MM.1S (cell line): ENCODE data around the gene C1orf74.

ENCODE experiments used
- CTCF ChIP-seq: fragments of 300-600 bp; sonication (generic); IDR thresholded peaks from 2 replicates; pipeline ENCODE4 v1.5.1; 2016; ENCODE audit warnings: antibody characterized with exemption, low read length, mixed read lengths
- EZH2phosphoT487 ChIP-seq: fragments of 300-600 bp; sonication (generic); IDR thresholded peaks from 2 replicates; pipeline ENCODE4 v1.6.1; 2018; ENCODE audit warnings: antibody characterized with exemption, low read length

DNA sequence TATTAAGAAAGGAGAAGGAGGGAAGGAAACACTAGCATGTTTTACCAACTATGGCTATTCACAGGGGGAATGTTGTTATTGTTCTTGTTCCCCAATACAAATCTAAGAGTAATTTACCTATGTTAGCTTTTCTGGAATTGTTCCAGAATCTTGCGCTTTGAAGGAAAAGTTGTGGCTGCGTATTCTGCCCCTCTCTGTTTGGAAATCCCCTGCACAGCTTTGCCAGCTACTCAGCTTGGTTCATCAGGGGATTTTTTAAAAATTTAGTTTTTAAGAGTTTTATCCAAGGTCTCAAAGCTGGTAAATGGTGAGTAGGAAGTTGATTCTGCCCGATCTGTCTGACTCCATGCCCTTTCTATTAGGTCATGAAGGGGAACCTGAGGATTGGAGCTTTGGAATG, 31.1 kb upstream of the C1orf74 start:
- TF ChIP-seq CTCF (no peak), EZH2phosphoT487 (no peak)
